Testis (tissue), 3 donors: ENCODE results near the gene ASB18. TPM values are rescaled to one million over a fixed set of nuclear protein-coding genes. Genes with fewer than 3 reads are reported as not detected.

Experiments used
- DNase-seq: peaks from one replicate; pipeline ENCODE4 v3.0.0-alpha.2; 2019
- H3K27ac ChIP-seq, 2 donors: fragments of 200-600 bp; sonication (generic); one replicate each; pipeline ENCODE4 v1.5.1; 2019
- H3K27me3 ChIP-seq: fragments of 200-600 bp; sonication (generic); one replicate; pipeline ENCODE4 v1.5.1; 2019
- H3K36me3 ChIP-seq: fragments of 200-600 bp; sonication (generic); one replicate; pipeline ENCODE4 v1.5.1; 2017; ENCODE audit warnings: low read depth; ENCODE audit errors: missing control alignments
- H3K4me1 ChIP-seq: fragments of 200-600 bp; sonication (generic); one replicate; pipeline ENCODE4 v1.5.1; 2019
- H3K4me3 ChIP-seq, 2 donors: fragments of 200-600 bp; sonication (generic); one replicate each; pipeline ENCODE4 v1.5.1; 2017 to 2019
- H3K9me3 ChIP-seq: fragments of 200-600 bp; sonication (generic); one replicate; pipeline ENCODE4 v1.5.1; 2017
- POLR2A ChIP-seq: fragments of 450-650 bp; IDR thresholded peaks from one replicate; pipeline ENCODE4 v1.6.1; 2017; ENCODE audit warnings: antibody characterized with exemption, mild to moderate bottlenecking, moderate library complexity
- WGBS, 2 donors: methylation state at CpG; one replicate each; pipeline ENCODE4 v1.1.5; 2018; 5-methylcytosine and 5-hydroxymethylcytosine counted together
- intact Hi-C: fragments of 100-400 bp; cut with DNase I; formaldehyde crosslinking; loops from one replicate; pipeline ENCODE4 v1.15.1; 2023; ENCODE audit warnings: low total_unique reads
- polyA plus RNA-seq: library from polyadenylated mRNA; stranded (reverse); fragments of 350-450 nt; fragmentation: Illumina TruSeq; extraction: RNeasy Lipid Tissue Mini Kit (QIAGEN cat#74804); gene quantifications from one replicate; pipeline ENCODE4 v1.2.3, GENCODE V29; 2014; ENCODE audit warnings: low read depth, low replicate concordance; ENCODE audit not compliant: insufficient read depth
- total RNA-seq, 2 donors: library from RNA; depleted of rRNA; stranded (reverse); fragments of >200 nt; gene quantifications; one replicate each; pipeline ENCODE4 v1.2.3, GENCODE V29; 2016
- TF ChIP-seq, protein P1 (sequence below), 3 experiments: fragments of 450-650 bp in 2 of 3; fragments of 200-600 bp in 1 of 3; sonication (generic) in 1 of 3; IDR thresholded peaks; one replicate each; pipeline ENCODE4 v1.5.1; 2016 to 2019; ENCODE audit warnings: antibody characterized with exemption in 3 of 3, mild to moderate bottlenecking in 2 of 3, moderate library complexity in 1 of 3

The ASB18 gene
- total and polyA plus RNA-seq, 3 donors from 2014 or later, result 0.43 to 4.9 (median 0.67) TPM

DNA sequence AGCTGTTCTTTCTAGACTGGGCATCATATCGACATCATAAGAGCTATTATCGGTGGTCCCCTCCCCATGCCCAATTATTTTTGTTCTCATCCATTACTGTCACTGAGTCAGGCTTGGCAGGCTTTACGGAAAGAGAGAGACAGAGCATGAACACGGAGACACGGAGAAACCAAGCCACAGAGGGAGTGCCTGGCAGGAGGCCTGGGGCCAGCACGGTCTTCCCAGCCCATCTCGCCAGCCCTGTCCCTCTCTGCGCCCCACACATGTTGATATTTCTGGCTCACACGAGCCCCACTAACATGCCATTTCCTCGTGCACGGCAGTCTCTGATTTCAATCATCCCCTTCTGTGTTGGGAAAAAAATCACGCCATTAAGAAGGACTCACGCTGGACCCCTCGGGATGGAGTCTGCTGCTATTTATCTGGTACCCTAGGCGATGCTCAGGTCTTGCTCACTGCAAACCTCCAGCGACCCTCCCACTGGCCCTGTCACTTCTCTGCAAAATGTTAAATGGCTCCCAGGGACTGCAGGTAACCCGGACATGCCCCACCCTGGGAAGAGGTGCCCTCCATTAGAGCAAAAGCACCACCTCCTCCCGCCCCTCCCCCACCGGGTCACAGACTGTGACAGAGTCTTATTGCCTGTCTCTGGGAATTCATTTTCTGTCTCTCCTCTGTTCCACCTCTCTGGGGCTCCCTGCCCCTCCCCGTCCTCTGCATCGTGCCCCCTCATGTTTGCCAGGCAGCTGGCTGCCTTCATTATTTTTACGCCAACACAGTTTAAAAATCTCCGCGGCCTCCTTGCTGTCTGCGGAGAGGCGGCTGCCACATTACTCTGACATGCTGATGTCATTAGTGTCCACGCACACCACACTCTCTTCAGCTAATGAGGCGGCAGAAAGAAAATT lies 55.9 kb downstream of the ASB18 start:
- no peak for DNase-seq
- Histone ChIP-seq H3K27me3 (no peaks in the 10 kb centered on the region), H3K4me1 (no peaks in the 10 kb centered on the region), H3K4me3 (no peak overlapping the region), H3K36me3 (no peaks in the 10 kb centered on the region), H3K27ac (no peak overlapping the region), H3K9me3 (no peaks in the 10 kb centered on the region)
- WGBS, 2 donors, result 75 to 81% methylated on average over 28 of the region's 28 CpGs
- intact Hi-C loops, result no loop called here
- TF ChIP-seq, protein P1, sequence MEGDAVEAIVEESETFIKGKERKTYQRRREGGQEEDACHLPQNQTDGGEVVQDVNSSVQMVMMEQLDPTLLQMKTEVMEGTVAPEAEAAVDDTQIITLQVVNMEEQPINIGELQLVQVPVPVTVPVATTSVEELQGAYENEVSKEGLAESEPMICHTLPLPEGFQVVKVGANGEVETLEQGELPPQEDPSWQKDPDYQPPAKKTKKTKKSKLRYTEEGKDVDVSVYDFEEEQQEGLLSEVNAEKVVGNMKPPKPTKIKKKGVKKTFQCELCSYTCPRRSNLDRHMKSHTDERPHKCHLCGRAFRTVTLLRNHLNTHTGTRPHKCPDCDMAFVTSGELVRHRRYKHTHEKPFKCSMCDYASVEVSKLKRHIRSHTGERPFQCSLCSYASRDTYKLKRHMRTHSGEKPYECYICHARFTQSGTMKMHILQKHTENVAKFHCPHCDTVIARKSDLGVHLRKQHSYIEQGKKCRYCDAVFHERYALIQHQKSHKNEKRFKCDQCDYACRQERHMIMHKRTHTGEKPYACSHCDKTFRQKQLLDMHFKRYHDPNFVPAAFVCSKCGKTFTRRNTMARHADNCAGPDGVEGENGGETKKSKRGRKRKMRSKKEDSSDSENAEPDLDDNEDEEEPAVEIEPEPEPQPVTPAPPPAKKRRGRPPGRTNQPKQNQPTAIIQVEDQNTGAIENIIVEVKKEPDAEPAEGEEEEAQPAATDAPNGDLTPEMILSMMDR (IDR thresholded peaks at IDR 0.05), result no peak
- no peak for TF ChIP-seq POLR2A

- no peaks in the 10 kb centered on the region for H3K4me1 ChIP-seq
- H3K36me3 ChIP-seq, result no peaks in the 10 kb centered on the region
- no peaks in the 10 kb centered on the region for H3K9me3 ChIP-seq
- 90 to 94% methylated on average over 11 of the region's 11 CpGs for WGBS, 2 donors
- H3K27ac ChIP-seq, result no peak overlapping the region
- no peak overlapping the region for H3K4me3 ChIP-seq
- H3K27me3 ChIP-seq, result no peaks in the 10 kb centered on the region
- no peak for DNase-seq
- intact Hi-C loops, result no loop called here
- TF ChIP-seq, protein P1 (IDR thresholded peaks at IDR 0.05), result no peak
These were observed 56.7 kb downstream of the ASB18 start for GRCh38 chr2:236207472-236207871.

GRCh38 chr2:236205867-236206645 lies 58.1 kb downstream of the ASB18 start:
- intact Hi-C loops, result no loop called here
- WGBS, 2 donors, result 83 to 89% methylated on average over 2 of the region's 2 CpGs
- H3K27ac ChIP-seq, result no peak overlapping the region
- no peaks in the 10 kb centered on the region for H3K27me3 ChIP-seq
- H3K4me3 ChIP-seq, result no peak overlapping the region
- H3K36me3 ChIP-seq, result no peaks in the 10 kb centered on the region
- no peaks in the 10 kb centered on the region for H3K9me3 ChIP-seq
- no peak for DNase-seq
- no peak for TF ChIP-seq POLR2A
- TF ChIP-seq, protein P1 (IDR thresholded peaks at IDR 0.05), result no peak
- H3K4me1 ChIP-seq, result no peaks in the 10 kb centered on the region

DNA sequence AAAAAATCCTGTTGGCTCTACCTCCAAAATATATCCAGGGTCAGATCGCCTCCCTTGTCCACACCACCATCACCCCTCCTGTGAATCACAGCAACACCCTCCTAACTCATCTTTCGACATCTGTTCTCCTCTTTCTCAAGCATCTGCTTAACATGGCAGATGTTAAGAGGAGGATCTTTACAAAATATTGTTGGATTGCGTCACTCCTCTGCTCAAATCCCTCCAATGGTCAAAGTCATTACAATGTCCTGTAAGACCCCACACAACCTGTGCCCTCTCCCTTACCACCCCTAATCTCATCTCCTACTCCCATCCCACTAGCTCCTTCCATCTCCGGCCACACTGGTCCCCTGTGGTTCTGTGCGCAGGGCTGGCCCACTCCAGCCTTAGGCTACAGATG lies 59.3 kb downstream of the ASB18 start:
- no peaks in the 10 kb centered on the region for H3K9me3 ChIP-seq
- H3K36me3 ChIP-seq, result no peaks in the 10 kb centered on the region
- no peaks in the 10 kb centered on the region for H3K27me3 ChIP-seq
- H3K27ac ChIP-seq, result no peak overlapping the region
- H3K4me3 ChIP-seq, result no peak overlapping the region
- no peak for DNase-seq
- H3K4me1 ChIP-seq, result no peaks in the 10 kb centered on the region
- TF ChIP-seq POLR2A, result no peak
- TF ChIP-seq, protein P1 (IDR thresholded peaks at IDR 0.05), result no peak
- intact Hi-C loops, result no loop called here
- 97 to 99% methylated on average over 5 of the region's 5 CpGs for WGBS, 2 donors
